ENCODE measurements around the gene CALR3.

CALR3 gene

DNA sequence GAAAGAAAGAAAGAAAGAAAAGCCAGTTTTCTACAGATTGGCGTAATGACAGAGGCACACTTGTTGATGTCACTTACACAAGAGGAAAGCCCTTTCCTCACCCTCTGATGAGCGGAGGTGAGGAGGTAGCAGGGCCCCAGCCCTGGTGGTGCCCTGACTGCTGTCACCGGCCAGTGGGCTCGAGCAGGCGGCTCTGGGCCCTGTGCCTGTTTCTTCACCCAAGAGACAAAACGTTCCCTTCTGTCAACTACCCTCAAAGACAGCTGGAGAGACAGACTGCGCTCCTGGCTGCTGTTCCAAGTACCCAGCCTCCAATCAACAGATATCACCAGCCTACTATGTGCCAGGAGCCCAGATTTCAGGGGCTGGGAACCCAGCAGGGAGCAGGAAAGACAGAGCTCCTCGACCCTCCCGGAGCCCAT lies 34.3 kb downstream of the CALR3 start:
- ChIA-PET POLR2A (no interaction called here), CTCF (no interaction called here)
- no peak for TF ChIP-seq CTCF (IDR thresholded peaks at IDR 0.05; ENCODE audit: insufficient read depth, low read length, missing control alignments)
- DNase-seq (ENCODE audit: low read depth, low spot score): no peak
- no peak overlapping the region for H3K4me3 ChIP-seq (ENCODE audit: low read depth, low read length)

DNA sequence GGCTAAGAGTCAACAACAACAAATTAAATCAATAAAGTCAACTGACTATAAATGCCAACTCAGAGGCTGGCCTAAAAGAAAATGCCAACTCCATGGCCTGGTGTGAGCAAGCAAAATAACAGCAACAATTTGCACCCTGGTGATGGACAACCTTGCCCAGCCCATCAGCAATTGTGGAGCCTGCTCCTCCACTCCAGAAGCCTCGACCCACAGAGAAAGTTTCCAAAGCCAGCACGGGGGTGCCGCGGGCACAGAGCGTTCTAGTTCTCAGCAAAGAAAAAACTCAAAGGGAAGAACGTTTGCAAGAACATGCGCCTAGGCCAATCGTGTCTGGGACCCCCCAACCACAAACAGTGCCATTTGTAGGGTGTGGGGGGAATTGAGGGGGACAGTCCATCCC lies 35.5 kb downstream of the CALR3 start:
- CTCF ChIA-PET: no interaction called here

GRCh38 chr19:16459680-16460079 lies 36.3 kb downstream of the CALR3 start:
- ChIA-PET CTCF (no interaction called here), POLR2A (no interaction called here)
- TF ChIP-seq CTCF (IDR thresholded peaks at IDR 0.05; ENCODE audit: insufficient read depth, low read length, missing control alignments): no peak
- no peak for DNase-seq (ENCODE audit: low read depth, low spot score)
- no peak overlapping the region for H3K4me3 ChIP-seq (ENCODE audit: low read depth, low read length)

More for the DNA sequence above, 35.5 kb downstream of the CALR3 start:
- no peak overlapping the region for H3K4me3 ChIP-seq (ENCODE audit: low read depth, low read length)
- DNase-seq (ENCODE audit: low read depth, low spot score): no peak
- TF ChIP-seq CTCF (IDR thresholded peaks at IDR 0.05; ENCODE audit: insufficient read depth, low read length, missing control alignments): no peak
- POLR2A ChIA-PET: no interaction called here

DNA sequence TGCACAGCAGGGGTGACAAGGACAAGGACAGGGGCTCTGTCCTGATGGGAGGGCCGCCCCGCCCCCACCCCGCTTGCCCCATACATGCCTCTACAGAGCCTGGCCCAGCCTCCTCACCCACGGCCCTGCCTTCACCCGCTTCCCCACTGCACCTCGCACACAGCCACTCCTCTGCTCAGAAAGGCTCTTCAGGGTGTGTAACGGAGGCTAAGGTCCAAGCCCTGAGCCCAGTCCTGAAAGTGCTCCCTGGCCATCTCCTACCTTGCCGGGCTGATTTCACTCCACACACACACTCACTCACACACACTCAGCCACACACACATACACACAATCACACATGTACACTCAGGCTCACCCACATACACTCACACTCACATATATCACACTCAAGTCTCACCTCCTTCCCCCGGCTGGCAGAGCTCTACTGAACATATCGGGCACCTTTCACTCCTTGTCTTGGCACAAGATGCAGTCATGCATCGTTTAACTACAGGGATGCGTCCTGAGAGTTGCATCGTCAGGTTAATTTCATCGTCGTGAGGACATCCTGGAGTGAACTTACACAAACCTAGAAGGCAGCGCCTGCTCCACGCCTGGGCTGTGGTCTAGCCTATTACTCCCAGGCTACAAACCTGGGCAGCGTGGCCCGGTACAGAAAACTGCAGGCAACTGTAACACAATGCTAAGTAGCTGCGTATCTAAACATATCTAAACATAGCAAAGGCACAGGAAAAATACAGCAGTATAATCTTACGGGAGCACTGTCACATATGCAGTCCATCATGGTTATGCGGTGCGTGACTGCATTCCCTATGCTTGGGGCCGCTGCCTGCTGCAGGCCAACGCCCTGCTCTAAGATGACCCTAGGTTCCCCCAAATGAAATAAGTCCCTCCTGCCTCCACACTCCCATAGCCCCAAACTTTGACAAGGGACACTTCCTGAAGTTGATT lies 37.3 kb downstream of the CALR3 start:
- POLR2A ChIA-PET: no interaction called here
- CTCF ChIA-PET: no interaction called here
- TF ChIP-seq CTCF (IDR thresholded peaks at IDR 0.05; ENCODE audit: insufficient read depth, low read length, missing control alignments): no peak
- H3K4me3 ChIP-seq (ENCODE audit: low read depth, low read length): no peak overlapping the region
- DNase-seq (ENCODE audit: low read depth, low spot score): no peak

- ChIA-PET CTCF (interaction anchor here (2.2 kb wide), 1 partner anchor 16 kb away, joined by 9 read pairs; no protein-coding TSS in a partner anchor), POLR2A (interaction anchor here (0.6 to 0.8 kb wide), 2 partner anchors 11 to 622 kb away, joined by 3 read pairs; no protein-coding TSS in a partner anchor)
- no peak for DNase-seq (ENCODE audit: low read depth, low spot score)
- no peak for TF ChIP-seq CTCF (IDR thresholded peaks at IDR 0.05; ENCODE audit: insufficient read depth, low read length, missing control alignments)
- no peak overlapping the region for H3K4me3 ChIP-seq (ENCODE audit: low read depth, low read length)
These were observed 38.0 kb downstream of the CALR3 start for GRCh38 chr19:16457954-16458331.

- H3K4me3 ChIP-seq (ENCODE audit: low read depth, low read length): peak overlapping the region; percentile 9
- no peak for DNase-seq (ENCODE audit: low read depth, low spot score)
- TF ChIP-seq CTCF (IDR thresholded peaks at IDR 0.05; ENCODE audit: insufficient read depth, low read length, missing control alignments): no peak
These were observed 38.6 kb downstream of the CALR3 start for GRCh38 chr19:16457195-16457953.

More at GRCh38 chr19:16457195-16457953, 38.6 kb downstream of the CALR3 start:
- CTCF ChIA-PET: interaction anchor here (0.8 to 2.2 kb wide), 2 partner anchors 13 to 15 kb away, joined by 3 to 9 read pairs; no protein-coding TSS in a partner anchor
- POLR2A ChIA-PET: interaction anchor here (0.6 to 0.8 kb wide), 2 partner anchors 11 to 623 kb away, joined by 3 read pairs; no protein-coding TSS in a partner anchor

Data from AG04449 (cell line).